Testis (tissue), 3 donors: ENCODE data around the gene VWA8. TPM values are rescaled to one million over a fixed set of nuclear protein-coding genes. Genes with fewer than 3 reads are reported as not detected.

Experiments
- DNase-seq: peaks from one replicate; pipeline ENCODE4 v3.0.0-alpha.2; 2019
- H3K27ac ChIP-seq, 2 donors: fragments of 200-600 bp; sonication (generic); one replicate each; pipeline ENCODE4 v1.5.1; 2019
- H3K27me3 ChIP-seq: fragments of 200-600 bp; sonication (generic); one replicate; pipeline ENCODE4 v1.5.1; 2019
- H3K36me3 ChIP-seq: fragments of 200-600 bp; sonication (generic); one replicate; pipeline ENCODE4 v1.5.1; 2017; ENCODE audit warnings: low read depth; ENCODE audit errors: missing control alignments
- H3K4me1 ChIP-seq: fragments of 200-600 bp; sonication (generic); one replicate; pipeline ENCODE4 v1.5.1; 2019
- H3K4me3 ChIP-seq, 2 donors: fragments of 200-600 bp; sonication (generic); one replicate each; pipeline ENCODE4 v1.5.1; 2017 to 2019
- H3K9me3 ChIP-seq: fragments of 200-600 bp; sonication (generic); one replicate; pipeline ENCODE4 v1.5.1; 2017
- POLR2A ChIP-seq: fragments of 450-650 bp; IDR thresholded peaks from one replicate; pipeline ENCODE4 v1.6.1; 2017; ENCODE audit warnings: antibody characterized with exemption, mild to moderate bottlenecking, moderate library complexity
- WGBS, 2 donors: methylation state at CpG; one replicate each; pipeline ENCODE4 v1.1.5; 2018; 5-methylcytosine and 5-hydroxymethylcytosine counted together
- intact Hi-C: fragments of 100-400 bp; cut with DNase I; formaldehyde crosslinking; loops from one replicate; pipeline ENCODE4 v1.15.1; 2023; ENCODE audit warnings: low total_unique reads
- polyA plus RNA-seq: library from polyadenylated mRNA; stranded (reverse); fragments of 350-450 nt; fragmentation: Illumina TruSeq; extraction: RNeasy Lipid Tissue Mini Kit (QIAGEN cat#74804); gene quantifications from one replicate; pipeline ENCODE4 v1.2.3, GENCODE V29; 2014; ENCODE audit warnings: low read depth, low replicate concordance; ENCODE audit not compliant: insufficient read depth
- total RNA-seq, 2 donors: library from RNA; depleted of rRNA; stranded (reverse); fragments of >200 nt; gene quantifications; one replicate each; pipeline ENCODE4 v1.2.3, GENCODE V29; 2016
- TF ChIP-seq, protein P1 (sequence below), 3 experiments: fragments of 450-650 bp in 2 of 3; fragments of 200-600 bp in 1 of 3; sonication (generic) in 1 of 3; IDR thresholded peaks; one replicate each; pipeline ENCODE4 v1.5.1; 2016 to 2019; ENCODE audit warnings: antibody characterized with exemption in 3 of 3, mild to moderate bottlenecking in 2 of 3, moderate library complexity in 1 of 3

VWA8 gene
- total and polyA plus RNA-seq, 3 donors from 2014 or later: 6.9 to 27.1 (median 15.2) TPM

- no peak overlapping the region for H3K27ac ChIP-seq
- no peak overlapping the region for H3K4me3 ChIP-seq
- no peak for DNase-seq
- TF ChIP-seq, protein P1, sequence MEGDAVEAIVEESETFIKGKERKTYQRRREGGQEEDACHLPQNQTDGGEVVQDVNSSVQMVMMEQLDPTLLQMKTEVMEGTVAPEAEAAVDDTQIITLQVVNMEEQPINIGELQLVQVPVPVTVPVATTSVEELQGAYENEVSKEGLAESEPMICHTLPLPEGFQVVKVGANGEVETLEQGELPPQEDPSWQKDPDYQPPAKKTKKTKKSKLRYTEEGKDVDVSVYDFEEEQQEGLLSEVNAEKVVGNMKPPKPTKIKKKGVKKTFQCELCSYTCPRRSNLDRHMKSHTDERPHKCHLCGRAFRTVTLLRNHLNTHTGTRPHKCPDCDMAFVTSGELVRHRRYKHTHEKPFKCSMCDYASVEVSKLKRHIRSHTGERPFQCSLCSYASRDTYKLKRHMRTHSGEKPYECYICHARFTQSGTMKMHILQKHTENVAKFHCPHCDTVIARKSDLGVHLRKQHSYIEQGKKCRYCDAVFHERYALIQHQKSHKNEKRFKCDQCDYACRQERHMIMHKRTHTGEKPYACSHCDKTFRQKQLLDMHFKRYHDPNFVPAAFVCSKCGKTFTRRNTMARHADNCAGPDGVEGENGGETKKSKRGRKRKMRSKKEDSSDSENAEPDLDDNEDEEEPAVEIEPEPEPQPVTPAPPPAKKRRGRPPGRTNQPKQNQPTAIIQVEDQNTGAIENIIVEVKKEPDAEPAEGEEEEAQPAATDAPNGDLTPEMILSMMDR (IDR thresholded peaks at IDR 0.05): no peak
- no peak for TF ChIP-seq POLR2A
- H3K4me1 ChIP-seq: no peaks in the 10 kb centered on the region
- H3K27me3 ChIP-seq: no peaks in the 10 kb centered on the region
- 89 to 96% methylated on average over 5 of the region's 5 CpGs for WGBS, 2 donors
- intact Hi-C loops: no loop called here
- H3K9me3 ChIP-seq: no peaks in the 10 kb centered on the region
- H3K36me3 ChIP-seq: no peaks in the 10 kb centered on the region
These were observed 329.5 kb downstream of the VWA8 start for GRCh38 chr13:41631296-41631965.

GRCh38 chr13:41627425-41627824 lies 333.5 kb downstream of the VWA8 start:
- Histone ChIP-seq H3K4me3 (no peak overlapping the region), H3K36me3 (no peaks in the 10 kb centered on the region), H3K27ac (no peak overlapping the region), H3K27me3 (no peaks in the 10 kb centered on the region), H3K4me1 (no peaks in the 10 kb centered on the region), H3K9me3 (no peaks in the 10 kb centered on the region)
- TF ChIP-seq, protein P1 (IDR thresholded peaks at IDR 0.05): no peak
- no peak for TF ChIP-seq POLR2A
- WGBS, 2 donors: 92 to 94% methylated on average over 4 to 5 of the region's 5 CpGs
- intact Hi-C loops: no loop called here
- no peak for DNase-seq

DNA sequence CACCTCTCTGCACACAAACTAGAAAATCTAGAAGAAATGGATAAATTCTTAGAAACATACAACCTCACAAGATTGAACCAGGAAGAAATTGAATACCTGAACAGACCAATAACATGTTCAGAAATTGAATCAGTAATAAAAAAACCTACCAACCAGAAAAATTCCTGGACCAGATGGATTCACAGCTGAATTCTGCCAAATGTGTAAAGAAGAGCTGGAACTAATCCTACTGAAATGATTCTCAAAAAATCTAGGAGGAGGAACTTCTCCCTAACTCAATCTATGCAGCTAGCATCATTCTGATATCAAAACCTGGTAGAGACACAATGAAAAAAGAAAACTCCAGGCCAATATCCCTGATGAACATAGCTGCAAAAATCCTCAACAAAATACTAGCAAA lies 336.9 kb downstream of the VWA8 start:
- DNase-seq: no peak
- TF ChIP-seq, protein P1 (IDR thresholded peaks at IDR 0.05): no peak
- TF ChIP-seq POLR2A: no peak
- intact Hi-C loops: no loop called here
- no peaks in the 10 kb centered on the region for H3K36me3 ChIP-seq
- no peak overlapping the region for H3K27ac ChIP-seq
- no peak overlapping the region for H3K4me3 ChIP-seq
- H3K27me3 ChIP-seq: no peaks in the 10 kb centered on the region
- no peaks in the 10 kb centered on the region for H3K4me1 ChIP-seq
- H3K9me3 ChIP-seq: no peaks in the 10 kb centered on the region

GRCh38 chr13:41622432-41623429 lies 338.2 kb downstream of the VWA8 start:
- intact Hi-C loops: no loop called here
- no peaks in the 10 kb centered on the region for H3K4me1 ChIP-seq
- H3K27ac ChIP-seq: no peak overlapping the region
- no peaks in the 10 kb centered on the region for H3K27me3 ChIP-seq
- no peak for TF ChIP-seq POLR2A
- TF ChIP-seq, protein P1 (IDR thresholded peaks at IDR 0.05): no peak
- H3K9me3 ChIP-seq: no peaks in the 10 kb centered on the region
- no peak for DNase-seq
- H3K36me3 ChIP-seq: no peaks in the 10 kb centered on the region
- H3K4me3 ChIP-seq: no peak overlapping the region
- 90 to 92% methylated on average over 6 of the region's 6 CpGs for WGBS, 2 donors
